Osteoblast (primary cell): ENCODE measurements around the gene ING4. TPM values are rescaled to one million over a fixed set of nuclear protein-coding genes. Genes with fewer than 3 reads are reported as not detected.

Experiments used
- DNase-seq: peaks from one replicate; pipeline ENCODE4 v3.0.0; 2011; ENCODE audit warnings: low spot score, mixed read lengths; ENCODE audit not compliant: insufficient read length; ENCODE audit errors: missing footprints
- H2AFZ ChIP-seq: 2 replicates; pipeline ENCODE4 v1.6.0; 2011; ENCODE audit warnings: mild to moderate bottlenecking, low read length
- H3K27ac ChIP-seq: 2 replicates; pipeline ENCODE4 v1.5.1; 2011; ENCODE audit warnings: mild to moderate bottlenecking, low read depth, low read length, moderate library complexity
- H3K27me3 ChIP-seq: 2 replicates; pipeline ENCODE4 v1.6.0; 2012; ENCODE audit warnings: mild to moderate bottlenecking, control low read depth, inconsistent platforms, low read length, moderate library complexity; ENCODE audit not compliant: insufficient read depth
- H3K36me3 ChIP-seq: 2 replicates; pipeline ENCODE4 v1.5.1; 2011; ENCODE audit warnings: mild to moderate bottlenecking, low read length, control low read depth, moderate library complexity; ENCODE audit not compliant: insufficient read depth
- H3K4me1 ChIP-seq: 2 replicates; pipeline ENCODE4 v1.5.1; 2011; ENCODE audit warnings: mild to moderate bottlenecking, low read length, control low read depth, moderate library complexity; ENCODE audit not compliant: insufficient read depth
- H3K4me2 ChIP-seq: 2 replicates; pipeline ENCODE4 v1.6.0; 2011; ENCODE audit warnings: mild to moderate bottlenecking, low read length; ENCODE audit not compliant: insufficient read depth
- H3K4me3 ChIP-seq: fragments of 200-600 bp; sonication (generic); 3 replicates; pipeline ENCODE4 v1.5.1; 2012; ENCODE audit warnings: mild to moderate bottlenecking, low read length, inconsistent platforms; ENCODE audit not compliant: insufficient read depth
- H3K79me2 ChIP-seq: 2 replicates; pipeline ENCODE4 v1.6.0; 2012; ENCODE audit warnings: mild to moderate bottlenecking, low read length, control low read depth, inconsistent platforms; ENCODE audit not compliant: insufficient read depth
- H3K9me3 ChIP-seq: 2 replicates; pipeline ENCODE4 v1.5.1; 2011; ENCODE audit warnings: low read depth, low read length, control low read depth
- H4K20me1 ChIP-seq: 2 replicates; pipeline ENCODE4 v1.6.0; 2012; ENCODE audit warnings: mild to moderate bottlenecking, low read length, control low read depth; ENCODE audit not compliant: insufficient read depth
- total RNA-seq: library from RNA; depleted of rRNA; stranded (reverse); fragments of >200 nt; gene quantifications from 2 replicates; pipeline ENCODE4 v1.2.3, GENCODE V29; 2012
- TF ChIP-seq, protein P1 (sequence below): IDR thresholded peaks from 2 replicates; pipeline ENCODE4 v1.5.1; 2011; ENCODE audit warnings: mild to moderate bottlenecking, low read depth, low read length, moderate library complexity; ENCODE audit errors: extremely low read depth

ING4 gene
- total RNA-seq, 1 donor = 53.6 TPM

DNA sequence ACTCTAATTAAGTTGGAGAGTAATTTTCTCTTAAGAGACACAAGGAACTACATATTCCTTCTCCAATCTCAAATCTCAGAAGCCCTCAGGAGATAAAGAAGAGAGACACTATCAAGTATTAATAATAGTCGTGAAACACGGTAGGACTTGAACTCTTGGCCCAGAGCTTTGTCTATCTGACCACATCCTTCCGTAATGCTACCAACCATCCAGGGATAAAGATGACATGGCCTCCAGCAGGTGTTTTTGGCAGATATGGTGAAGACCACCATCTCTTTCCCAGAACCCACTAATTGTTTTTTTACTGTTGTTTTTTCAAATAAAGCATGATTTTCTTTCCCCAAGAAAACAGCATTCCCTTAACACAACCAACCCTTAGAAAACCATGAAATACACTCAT is 22.9 kb upstream of the ING4 start:
- no peak for DNase-seq
- Histone ChIP-seq H2AFZ (no peak overlapping the region), H3K27ac (peak overlapping the region; percentile 3), H3K9me3 (no peaks in the 10 kb centered on the region), H4K20me1 (peaks cover 24% of the 10 kb centered on the region), H3K36me3 (peaks cover 15% of the 10 kb centered on the region), H3K4me1 (peaks cover 23% of the 10 kb centered on the region), H3K4me2 (no peak overlapping the region), H3K79me2 (peaks cover 91% of the 10 kb centered on the region), H3K4me3 (no peak overlapping the region), H3K27me3 (no peaks in the 10 kb centered on the region)
- TF ChIP-seq, protein P1, sequence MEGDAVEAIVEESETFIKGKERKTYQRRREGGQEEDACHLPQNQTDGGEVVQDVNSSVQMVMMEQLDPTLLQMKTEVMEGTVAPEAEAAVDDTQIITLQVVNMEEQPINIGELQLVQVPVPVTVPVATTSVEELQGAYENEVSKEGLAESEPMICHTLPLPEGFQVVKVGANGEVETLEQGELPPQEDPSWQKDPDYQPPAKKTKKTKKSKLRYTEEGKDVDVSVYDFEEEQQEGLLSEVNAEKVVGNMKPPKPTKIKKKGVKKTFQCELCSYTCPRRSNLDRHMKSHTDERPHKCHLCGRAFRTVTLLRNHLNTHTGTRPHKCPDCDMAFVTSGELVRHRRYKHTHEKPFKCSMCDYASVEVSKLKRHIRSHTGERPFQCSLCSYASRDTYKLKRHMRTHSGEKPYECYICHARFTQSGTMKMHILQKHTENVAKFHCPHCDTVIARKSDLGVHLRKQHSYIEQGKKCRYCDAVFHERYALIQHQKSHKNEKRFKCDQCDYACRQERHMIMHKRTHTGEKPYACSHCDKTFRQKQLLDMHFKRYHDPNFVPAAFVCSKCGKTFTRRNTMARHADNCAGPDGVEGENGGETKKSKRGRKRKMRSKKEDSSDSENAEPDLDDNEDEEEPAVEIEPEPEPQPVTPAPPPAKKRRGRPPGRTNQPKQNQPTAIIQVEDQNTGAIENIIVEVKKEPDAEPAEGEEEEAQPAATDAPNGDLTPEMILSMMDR = no peak

DNA sequence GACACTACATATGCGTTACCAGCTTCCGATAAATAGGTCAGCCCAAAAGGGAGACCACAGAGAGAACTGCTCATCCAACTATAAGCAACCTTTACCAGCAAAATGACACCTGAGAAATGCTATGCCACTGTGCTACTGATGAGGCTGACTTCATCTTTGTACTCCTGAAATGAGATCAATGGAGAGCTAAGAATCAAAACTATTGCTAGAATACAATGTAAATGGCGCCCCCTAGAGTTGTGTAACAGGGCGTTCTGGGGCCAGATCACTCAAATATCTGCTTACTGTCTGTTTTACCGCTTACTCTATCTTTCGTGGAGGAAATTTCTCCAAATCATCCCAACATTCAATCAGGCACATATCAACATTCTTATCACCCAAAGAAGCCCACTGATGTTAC is 21.7 kb upstream of the ING4 start:
- Histone ChIP-seq H3K36me3 (peaks cover 21% of the 10 kb centered on the region), H4K20me1 (peaks cover 28% of the 10 kb centered on the region), H3K27me3 (no peaks in the 10 kb centered on the region)

DNA sequence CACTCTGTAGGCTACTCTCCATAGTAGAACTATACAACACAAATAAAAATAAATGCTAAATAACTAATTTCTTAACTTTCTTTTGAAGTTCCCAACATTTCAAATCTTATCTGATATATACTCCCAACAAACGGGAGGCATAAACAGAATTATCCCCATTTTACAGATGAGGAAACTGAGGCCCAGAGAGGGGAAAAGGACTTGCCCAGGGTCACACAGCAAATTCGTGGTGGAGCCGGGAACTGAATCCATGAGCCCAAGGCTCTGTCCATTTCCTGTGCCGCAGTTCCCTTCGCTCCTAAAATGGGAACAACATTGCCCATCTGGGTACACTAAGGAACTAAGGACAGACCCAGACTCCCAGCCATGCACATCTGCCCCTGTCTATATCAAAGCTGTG is 14.0 kb upstream of the ING4 start:
- TF ChIP-seq, protein P1 = no peak
- no peak overlapping the region for H3K27ac ChIP-seq

More for the DNA sequence above, 21.7 kb upstream of the ING4 start:
- Histone ChIP-seq H3K27ac (no peak overlapping the region), H3K79me2 (peaks cover 95% of the 10 kb centered on the region), H3K9me3 (no peaks in the 10 kb centered on the region), H3K4me1 (peaks cover 18% of the 10 kb centered on the region), H3K4me3 (no peak overlapping the region), H2AFZ (no peak overlapping the region), H3K4me2 (no peak overlapping the region)
- no peak for DNase-seq
- TF ChIP-seq, protein P1 = peak; percentile 53

DNA sequence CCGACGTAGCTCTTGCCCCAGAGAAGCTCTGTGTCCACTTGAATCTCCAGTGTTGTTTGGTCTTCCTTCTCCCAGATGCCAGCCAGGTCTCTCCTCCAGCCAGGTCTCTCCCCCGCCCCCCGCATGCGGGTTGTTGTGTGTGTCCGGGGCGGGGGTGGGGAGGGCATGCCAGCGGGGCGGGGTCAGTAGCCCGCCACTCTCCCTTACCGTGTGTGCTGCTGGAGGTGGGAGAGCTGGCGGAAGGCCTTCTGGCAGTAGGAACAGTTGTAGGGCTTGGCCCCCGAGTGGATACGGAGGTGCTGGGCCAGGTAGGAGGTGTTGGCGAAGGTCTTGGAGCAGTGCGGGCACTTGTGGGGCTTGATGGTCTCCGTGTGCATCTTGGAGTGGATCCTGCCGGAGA is 9.2 kb upstream of the ING4 start:
- no peak for DNase-seq
- no peaks in the 10 kb centered on the region for H3K4me1 ChIP-seq
- H2AFZ ChIP-seq = no peak overlapping the region
- no peaks in the 10 kb centered on the region for H3K27me3 ChIP-seq
- TF ChIP-seq, protein P1 = no peak
- peaks cover 12% of the 10 kb centered on the region for H3K79me2 ChIP-seq
- peaks cover 3% of the 10 kb centered on the region for H4K20me1 ChIP-seq
- no peak overlapping the region for H3K4me3 ChIP-seq
- H3K9me3 ChIP-seq = no peaks in the 10 kb centered on the region
- peaks cover 81% of the 10 kb centered on the region for H3K36me3 ChIP-seq
- H3K4me2 ChIP-seq = no peak overlapping the region
- H3K27ac ChIP-seq = no peak overlapping the region

More for the DNA sequence above, 14.0 kb upstream of the ING4 start:
- peaks cover 69% of the 10 kb centered on the region for H3K36me3 ChIP-seq
- H3K4me2 ChIP-seq = no peak overlapping the region
- no peaks in the 10 kb centered on the region for H3K9me3 ChIP-seq
- no peak for DNase-seq
- H3K4me3 ChIP-seq = no peak overlapping the region
- H4K20me1 ChIP-seq = peaks cover 16% of the 10 kb centered on the region
- peaks cover 58% of the 10 kb centered on the region for H3K79me2 ChIP-seq
- no peak overlapping the region for H2AFZ ChIP-seq
- no peaks in the 10 kb centered on the region for H3K27me3 ChIP-seq
- no peaks in the 10 kb centered on the region for H3K4me1 ChIP-seq
